ENCODE measurements around the gene SUSD4. TPM values are rescaled to one million over a fixed set of nuclear protein-coding genes. Genes with fewer than 3 reads are reported as not detected.

Gene SUSD4
- polyA plus RNA-seq, 4 donors, result 0.27 to 1.5 (median 0.61) TPM; not detected in 1

- no peaks in the 10 kb centered on the region for H3K9me3 ChIP-seq (ENCODE audit: control insufficient read depth in 2 of 2, insufficient read depth in 1 of 2, low read depth in 1 of 2, low read length in 1 of 2)
- FAIRE-seq (no peak), DNase-seq (no peak)
- no peak overlapping the region for H3K27ac ChIP-seq (ENCODE audit: low read depth in 1 of 3, low read length in 2 of 3)
- no peaks in the 10 kb centered on the region for H3K4me1 ChIP-seq (ENCODE audit: control insufficient read depth in 3 of 3, insufficient read depth in 2 of 3, low read depth in 1 of 3, low read length in 2 of 3)
- H3K36me3 ChIP-seq (ENCODE audit: control insufficient read depth in 3 of 3, insufficient read depth in 2 of 3, low read depth in 1 of 3, low read length in 3 of 3), result no peaks in the 10 kb centered on the region
- no peak overlapping the region for H3K4me3 ChIP-seq (ENCODE audit: low read depth in 1 of 3, low read length in 3 of 3)
- WGBS, 3 donors, result 46 to 62% (median 51%) methylated on average over 3 of the region's 3 CpGs
- peaks cover 0 to under 1% (median 0%) of the 10 kb centered on the region in 3 donors for H3K27me3 ChIP-seq (ENCODE audit: control insufficient read depth in 3 of 3, insufficient read depth in 3 of 3, low read length in 3 of 3)
These were observed 156.5 kb downstream of the SUSD4 start for GRCh38 chr1:223207293-223208066.

- H3K36me3 ChIP-seq (ENCODE audit: control insufficient read depth in 3 of 3, insufficient read depth in 2 of 3, low read depth in 1 of 3, low read length in 3 of 3), result no peaks in the 10 kb centered on the region
- WGBS, 3 donors, result 85 to 90% (median 86%) methylated on average over 4 of the region's 4 CpGs
- no peaks in the 10 kb centered on the region for H3K4me1 ChIP-seq (ENCODE audit: control insufficient read depth in 3 of 3, insufficient read depth in 2 of 3, low read depth in 1 of 3, low read length in 2 of 3)
- H3K27ac ChIP-seq (ENCODE audit: low read depth in 1 of 3, low read length in 2 of 3), result no peak overlapping the region
- no peak for FAIRE-seq
- DNase-seq, result no peak
- peaks cover 0 to 2% (median 0%) of the 10 kb centered on the region in 3 donors for H3K27me3 ChIP-seq (ENCODE audit: control insufficient read depth in 3 of 3, insufficient read depth in 3 of 3, low read length in 3 of 3)
- no peak overlapping the region for H3K4me3 ChIP-seq (ENCODE audit: low read depth in 1 of 3, low read length in 3 of 3)
- H3K9me3 ChIP-seq (ENCODE audit: control insufficient read depth in 2 of 2, insufficient read depth in 1 of 2, low read depth in 1 of 2, low read length in 1 of 2), result no peaks in the 10 kb centered on the region
These were observed 159.6 kb downstream of the SUSD4 start for GRCh38 chr1:223204424-223204823.

GRCh38 chr1:223203694-223204093 lies 160.3 kb downstream of the SUSD4 start:
- no peak overlapping the region for H3K27ac ChIP-seq (ENCODE audit: low read depth in 1 of 3, low read length in 2 of 3)
- DNase-seq, result no peak
- FAIRE-seq, result no peak
- no peaks in the 10 kb centered on the region for H3K9me3 ChIP-seq (ENCODE audit: control insufficient read depth in 2 of 2, insufficient read depth in 1 of 2, low read depth in 1 of 2, low read length in 1 of 2)
- 65 to 74% (median 69%) methylated on average over 6 of the region's 6 CpGs for WGBS, 3 donors
- H3K4me3 ChIP-seq (ENCODE audit: low read depth in 1 of 3, low read length in 3 of 3), result no peak overlapping the region
- peaks cover 0 to 2% (median 0%) of the 10 kb centered on the region in 3 donors for H3K27me3 ChIP-seq (ENCODE audit: control insufficient read depth in 3 of 3, insufficient read depth in 3 of 3, low read length in 3 of 3)
- H3K36me3 ChIP-seq (ENCODE audit: control insufficient read depth in 3 of 3, insufficient read depth in 2 of 3, low read depth in 1 of 3, low read length in 3 of 3), result no peaks in the 10 kb centered on the region
- no peaks in the 10 kb centered on the region for H3K4me1 ChIP-seq (ENCODE audit: control insufficient read depth in 3 of 3, insufficient read depth in 2 of 3, low read depth in 1 of 3, low read length in 2 of 3)

GRCh38 chr1:223203034-223203408 lies 161.0 kb downstream of the SUSD4 start:
- no peak for FAIRE-seq
- H3K9me3 ChIP-seq (ENCODE audit: control insufficient read depth in 2 of 2, insufficient read depth in 1 of 2, low read depth in 1 of 2, low read length in 1 of 2), result no peaks in the 10 kb centered on the region
- 89 to 94% (median 93%) methylated on average over 9 of the region's 9 CpGs for WGBS, 3 donors
- H3K27ac ChIP-seq (ENCODE audit: low read depth in 1 of 3, low read length in 2 of 3), result no peak overlapping the region
- no peak overlapping the region for H3K4me3 ChIP-seq (ENCODE audit: low read depth in 1 of 3, low read length in 3 of 3)
- H3K36me3 ChIP-seq (ENCODE audit: control insufficient read depth in 3 of 3, insufficient read depth in 2 of 3, low read depth in 1 of 3, low read length in 3 of 3), result no peaks in the 10 kb centered on the region
- DNase-seq, result no peak
- H3K27me3 ChIP-seq (ENCODE audit: control insufficient read depth in 3 of 3, insufficient read depth in 3 of 3, low read length in 3 of 3), result peaks cover 0 to 2% (median 0%) of the 10 kb centered on the region in 3 donors
- no peaks in the 10 kb centered on the region for H3K4me1 ChIP-seq (ENCODE audit: control insufficient read depth in 3 of 3, insufficient read depth in 2 of 3, low read depth in 1 of 3, low read length in 2 of 3)

- H3K27ac ChIP-seq (ENCODE audit: low read depth in 1 of 3, low read length in 2 of 3), result no peak overlapping the region
- no peak overlapping the region for H3K4me3 ChIP-seq (ENCODE audit: low read depth in 1 of 3, low read length in 3 of 3)
- DNase-seq (no peak), FAIRE-seq (no peak)
- no peaks in the 10 kb centered on the region for H3K4me1 ChIP-seq (ENCODE audit: control insufficient read depth in 3 of 3, insufficient read depth in 2 of 3, low read depth in 1 of 3, low read length in 2 of 3)
- H3K27me3 ChIP-seq (ENCODE audit: control insufficient read depth in 3 of 3, insufficient read depth in 3 of 3, low read length in 3 of 3), result peaks cover 0 to 2% (median 0%) of the 10 kb centered on the region in 3 donors
- H3K36me3 ChIP-seq (ENCODE audit: control insufficient read depth in 3 of 3, insufficient read depth in 2 of 3, low read depth in 1 of 3, low read length in 3 of 3), result no peaks in the 10 kb centered on the region
- WGBS, 3 donors, result 85 to 89% (median 87%) methylated on average over 12 to 13 of the region's 13 CpGs
- no peaks in the 10 kb centered on the region for H3K9me3 ChIP-seq (ENCODE audit: control insufficient read depth in 2 of 2, insufficient read depth in 1 of 2, low read depth in 1 of 2, low read length in 1 of 2)
These were observed 161.5 kb downstream of the SUSD4 start for GRCh38 chr1:223202376-223203033.

- no peak for DNase-seq
- H3K36me3 ChIP-seq (ENCODE audit: control insufficient read depth in 3 of 3, insufficient read depth in 2 of 3, low read depth in 1 of 3, low read length in 3 of 3), result no peaks in the 10 kb centered on the region
- H3K4me3 ChIP-seq (ENCODE audit: low read depth in 1 of 3, low read length in 3 of 3), result no peak overlapping the region
These were observed 162.0 kb downstream of the SUSD4 start for GRCh38 chr1:223201967-223202366.

GRCh38 chr1:223200903-223201302 lies 163.1 kb downstream of the SUSD4 start:
- FAIRE-seq, result no peak
- Histone ChIP-seq H3K27ac (ENCODE audit: low read depth in 1 of 3, low read length in 2 of 3) (no peak overlapping the region), H3K9me3 (ENCODE audit: control insufficient read depth in 2 of 2, insufficient read depth in 1 of 2, low read depth in 1 of 2, low read length in 1 of 2) (no peaks in the 10 kb centered on the region), H3K36me3 (ENCODE audit: control insufficient read depth in 3 of 3, insufficient read depth in 2 of 3, low read depth in 1 of 3, low read length in 3 of 3) (no peaks in the 10 kb centered on the region), H3K4me1 (ENCODE audit: control insufficient read depth in 3 of 3, insufficient read depth in 2 of 3, low read depth in 1 of 3, low read length in 2 of 3) (no peaks in the 10 kb centered on the region), H3K4me3 (ENCODE audit: low read depth in 1 of 3, low read length in 3 of 3) (no peak overlapping the region), H3K27me3 (ENCODE audit: control insufficient read depth in 3 of 3, insufficient read depth in 3 of 3, low read length in 3 of 3) (peaks cover 0 to 2% (median 0%) of the 10 kb centered on the region in 3 donors)
- no peak for DNase-seq
- 71 to 82% (median 71%) methylated on average over 6 of the region's 6 CpGs for WGBS, 3 donors

More at GRCh38 chr1:223201967-223202366, 162.0 kb downstream of the SUSD4 start:
- Histone ChIP-seq H3K27ac (ENCODE audit: low read depth in 1 of 3, low read length in 2 of 3) (no peak overlapping the region), H3K4me1 (ENCODE audit: control insufficient read depth in 3 of 3, insufficient read depth in 2 of 3, low read depth in 1 of 3, low read length in 2 of 3) (no peaks in the 10 kb centered on the region), H3K9me3 (ENCODE audit: control insufficient read depth in 2 of 2, insufficient read depth in 1 of 2, low read depth in 1 of 2, low read length in 1 of 2) (no peaks in the 10 kb centered on the region), H3K27me3 (ENCODE audit: control insufficient read depth in 3 of 3, insufficient read depth in 3 of 3, low read length in 3 of 3) (peaks cover 0 to 2% (median 0%) of the 10 kb centered on the region in 3 donors)
- FAIRE-seq, result no peak
- 73 to 88% (median 77%) methylated on average over 2 of the region's 2 CpGs for WGBS, 3 donors

GRCh38 chr1:223199094-223199647 lies 164.8 kb downstream of the SUSD4 start:
- H3K27me3 ChIP-seq (ENCODE audit: control insufficient read depth in 3 of 3, insufficient read depth in 3 of 3, low read length in 3 of 3), result peaks cover 0 to 2% (median 0%) of the 10 kb centered on the region in 3 donors
- WGBS, 3 donors, result 56 to 65% (median 59%) methylated on average over 2 of the region's 2 CpGs
- DNase-seq (no peak), FAIRE-seq (no peak)
- no peaks in the 10 kb centered on the region for H3K4me1 ChIP-seq (ENCODE audit: control insufficient read depth in 3 of 3, insufficient read depth in 2 of 3, low read depth in 1 of 3, low read length in 2 of 3)
- no peaks in the 10 kb centered on the region for H3K36me3 ChIP-seq (ENCODE audit: control insufficient read depth in 3 of 3, insufficient read depth in 2 of 3, low read depth in 1 of 3, low read length in 3 of 3)
- no peak overlapping the region for H3K4me3 ChIP-seq (ENCODE audit: low read depth in 1 of 3, low read length in 3 of 3)
- no peaks in the 10 kb centered on the region for H3K9me3 ChIP-seq (ENCODE audit: control insufficient read depth in 2 of 2, insufficient read depth in 1 of 2, low read depth in 1 of 2, low read length in 1 of 2)
- H3K27ac ChIP-seq (ENCODE audit: low read depth in 1 of 3, low read length in 2 of 3), result no peak overlapping the region
